Activated CD4-positive, CD25-positive, alpha-beta regulatory T cell (primary cell): ENCODE measurements around the gene MEGF11.

Experiments used
- DNase-seq, 4 experiments: peaks; one replicate each; lab custom pipeline; 2025; lab: John Stamatoyannopoulos, UW

Gene MEGF11

DNA sequence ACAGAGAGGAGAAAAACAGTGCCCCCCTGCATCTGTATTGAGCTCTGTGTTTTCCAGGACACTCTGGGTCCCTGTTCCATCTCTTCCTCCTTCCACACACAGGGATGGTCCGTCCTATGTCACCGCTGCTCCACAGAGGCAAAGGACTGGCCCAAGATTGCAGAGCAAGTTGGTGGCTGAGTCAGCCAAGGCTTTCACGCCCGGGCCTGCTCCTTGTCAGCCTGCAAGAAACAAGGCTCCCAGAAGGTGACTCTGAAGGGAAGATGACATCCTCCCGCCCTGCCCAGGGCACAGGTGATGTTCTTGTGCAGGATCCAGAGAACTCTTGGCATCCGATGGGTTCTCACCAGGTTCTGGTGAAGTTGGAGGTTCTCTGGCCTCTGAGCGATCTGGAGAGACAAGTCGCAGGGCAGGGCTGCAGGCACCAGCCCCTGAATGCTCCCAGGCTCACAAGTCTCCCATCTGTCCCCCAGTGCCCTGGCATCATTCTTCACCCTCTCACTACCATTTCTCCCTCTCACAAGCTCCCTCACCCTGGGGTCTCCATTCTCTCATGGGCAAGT is 138.6 kb downstream of the MEGF11 start:
- no peak for DNase-seq

DNA sequence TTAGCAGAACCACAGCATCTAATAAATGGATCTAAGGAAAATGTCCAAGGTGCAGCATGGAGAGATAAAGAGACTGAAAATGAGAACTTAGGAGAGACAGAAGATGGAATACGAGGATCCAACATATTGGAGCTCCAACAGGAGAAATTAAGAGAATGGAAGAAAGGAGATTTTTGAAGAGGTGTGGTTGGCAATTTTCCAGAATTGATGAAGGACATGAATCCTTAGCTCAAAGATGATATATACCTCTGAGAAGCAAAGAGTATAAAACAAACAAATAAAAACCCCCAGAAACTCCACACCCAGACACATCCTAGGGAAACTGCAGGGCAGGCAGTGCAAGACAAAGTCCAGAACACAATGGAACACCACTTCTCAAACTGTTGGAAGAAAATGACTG is 141.2 kb downstream of the MEGF11 start:
- no peak for DNase-seq

- DNase-seq: no peak
These were observed 142.2 kb downstream of the MEGF11 start for GRCh38 chr15:66111363-66111762.

DNA sequence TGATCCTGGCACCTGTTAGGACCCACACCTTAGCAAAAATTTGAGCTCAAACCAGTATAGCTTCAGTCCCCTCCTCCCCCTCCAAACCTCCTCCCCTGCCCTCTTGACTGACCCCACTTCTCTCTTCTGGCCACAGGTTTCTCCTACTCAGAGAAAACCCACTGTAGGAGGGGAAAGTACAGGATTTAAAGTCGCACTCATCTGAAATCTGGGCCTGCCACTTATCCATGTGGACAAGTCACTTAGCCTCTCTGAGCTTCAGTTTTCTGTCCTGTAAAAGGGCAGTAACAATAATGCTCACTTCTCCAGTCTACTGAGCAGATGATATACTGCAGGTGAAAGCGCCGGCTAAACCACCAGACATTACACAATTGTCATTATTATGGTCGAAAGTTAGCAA is 142.7 kb downstream of the MEGF11 start:
- DNase-seq: no peak

- DNase-seq: no peak
These were observed 143.7 kb downstream of the MEGF11 start for GRCh38 chr15:66109826-66110225.

DNA sequence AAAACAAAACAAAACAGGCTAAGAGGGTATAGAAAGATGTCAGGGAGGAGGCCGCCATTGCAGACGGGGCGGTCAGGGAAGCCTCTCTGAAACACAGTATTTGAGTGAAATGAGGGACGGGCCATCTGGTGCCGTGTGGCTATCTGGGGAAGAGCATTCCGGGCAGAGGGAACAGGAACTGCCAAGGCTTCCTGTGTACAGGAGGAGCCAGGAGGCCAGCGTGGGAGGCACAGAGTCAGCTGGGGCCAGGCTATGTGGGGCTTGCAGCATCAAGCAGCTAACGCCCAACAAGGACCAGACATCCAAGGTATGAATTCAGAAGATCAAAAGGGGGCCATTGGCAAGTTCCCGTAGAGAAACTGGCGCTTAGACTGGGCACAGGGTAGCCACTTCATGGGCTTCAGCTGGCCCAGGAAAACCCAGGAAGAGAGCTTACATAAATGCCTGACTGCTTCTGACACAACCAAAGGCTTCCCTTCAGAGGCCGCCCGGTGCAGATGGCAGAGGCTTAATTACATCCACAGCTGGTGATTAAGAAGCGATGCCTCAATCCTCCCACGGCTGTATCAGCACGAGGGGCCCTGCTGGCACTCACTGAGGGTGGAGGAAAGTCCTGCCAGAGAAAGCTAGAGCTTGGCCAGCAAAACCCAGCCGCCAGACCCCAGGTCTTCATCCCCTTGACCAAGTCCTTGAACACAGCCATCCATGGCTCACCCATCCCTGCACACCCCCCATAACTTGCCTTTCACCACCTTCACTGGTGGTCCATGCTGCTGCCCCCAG is 144.9 kb downstream of the MEGF11 start:
- no peak for DNase-seq

DNA sequence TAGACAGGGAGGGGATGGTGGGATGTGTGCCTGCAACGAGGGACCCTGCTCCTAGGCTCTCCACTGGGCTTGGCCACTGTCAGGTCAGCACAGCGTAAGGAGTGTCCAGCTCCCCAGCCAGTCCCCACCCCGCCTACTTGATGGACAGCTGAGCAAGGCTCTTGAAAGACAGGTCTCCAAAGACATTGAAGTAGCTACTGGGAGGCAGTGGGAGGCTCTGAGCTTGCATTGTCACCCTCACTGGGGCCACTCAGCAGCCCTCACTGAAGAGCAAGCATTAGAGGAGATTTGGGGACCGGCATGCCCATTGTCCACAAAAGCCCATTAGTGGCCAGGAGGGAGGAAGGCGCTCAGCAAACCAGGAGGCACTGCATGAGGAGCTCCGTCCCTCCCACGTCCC is 146.5 kb downstream of the MEGF11 start:
- no peak for DNase-seq

DNA sequence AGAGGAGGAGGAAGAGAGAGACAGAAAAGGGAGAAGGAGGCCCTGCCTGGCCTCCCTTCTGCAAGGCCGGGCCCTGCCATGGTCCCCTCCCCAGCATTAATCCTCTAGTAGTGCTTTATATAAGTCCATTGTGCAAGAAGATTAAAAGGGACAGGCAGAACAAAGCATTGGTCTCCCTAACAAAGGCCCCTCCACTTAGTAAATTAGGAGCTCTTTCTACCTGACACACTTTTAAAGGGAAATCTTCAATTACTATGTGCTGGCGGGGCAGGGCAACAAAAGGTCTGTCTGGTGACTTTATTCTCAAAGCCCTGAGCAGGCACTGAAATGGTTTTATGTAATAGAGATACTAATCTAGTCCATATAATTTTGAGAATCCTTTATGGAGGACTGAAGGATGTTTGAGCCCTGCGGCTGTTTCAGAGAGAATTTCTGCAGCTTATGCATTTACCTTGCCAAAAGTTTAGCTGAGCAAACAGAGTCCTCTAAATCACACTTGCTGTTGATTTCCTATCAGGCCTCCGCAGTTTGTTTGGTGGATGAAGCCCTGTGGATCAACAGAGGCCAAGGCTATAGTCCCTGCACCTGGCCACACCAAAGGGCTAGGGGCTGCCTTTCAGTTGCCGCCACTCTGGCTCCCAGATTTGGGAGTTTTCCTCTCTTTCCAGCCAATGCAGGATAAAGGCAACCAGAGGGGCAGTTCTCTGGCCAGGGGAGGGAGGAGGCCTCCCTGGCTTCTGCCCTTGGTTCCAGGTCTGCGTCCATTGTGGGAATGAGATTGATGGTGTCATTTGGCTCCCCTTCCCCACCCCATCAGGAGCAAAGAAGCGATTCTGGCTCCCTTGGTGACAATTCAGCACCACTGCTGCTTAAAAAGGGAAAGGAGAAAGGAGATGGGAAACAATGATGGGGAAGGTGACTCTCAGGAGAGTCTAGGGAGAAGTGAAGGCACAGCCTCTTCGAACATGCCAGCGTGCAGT is 148.0 kb downstream of the MEGF11 start:
- DNase-seq: no peak

- DNase-seq: no peak
These were observed 150.3 kb downstream of the MEGF11 start for GRCh38 chr15:66103293-66103590.

DNA sequence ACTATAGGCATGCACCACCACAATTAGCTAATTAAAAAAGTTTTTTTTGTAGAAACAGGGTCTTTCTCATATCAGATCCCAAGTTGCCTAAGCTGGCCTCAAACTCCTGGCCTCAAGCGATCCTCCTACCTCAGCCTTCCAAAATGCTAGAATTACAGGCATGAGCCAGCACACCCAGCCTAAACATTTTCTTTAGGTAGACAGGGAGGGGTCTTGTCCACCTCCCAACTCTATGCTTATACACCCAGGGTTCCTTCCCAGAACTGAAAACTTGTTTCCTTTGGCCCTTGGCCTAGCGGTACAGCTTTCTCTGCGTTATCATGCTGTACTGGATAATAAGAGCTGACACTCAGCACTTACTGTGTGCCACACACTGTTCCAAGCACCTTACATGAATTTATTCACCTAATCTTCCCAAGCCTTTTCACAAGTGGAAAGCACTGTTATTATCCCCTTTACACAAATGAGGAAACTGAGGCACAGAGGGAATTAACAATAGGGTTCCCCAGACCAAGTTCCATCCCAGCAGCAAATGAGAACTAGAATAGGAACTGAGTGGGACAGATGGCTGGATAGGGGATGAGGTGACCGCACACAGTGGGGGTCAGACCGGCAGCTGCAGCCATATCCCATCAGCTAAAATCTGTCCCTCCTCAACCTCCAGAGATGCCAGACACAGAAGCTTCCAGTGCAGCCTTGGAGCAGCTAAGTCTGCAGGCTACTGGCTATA is 150.8 kb downstream of the MEGF11 start:
- no peak for DNase-seq

- no peak for DNase-seq
These were observed 151.7 kb downstream of the MEGF11 start for GRCh38 chr15:66101715-66102395.

DNA sequence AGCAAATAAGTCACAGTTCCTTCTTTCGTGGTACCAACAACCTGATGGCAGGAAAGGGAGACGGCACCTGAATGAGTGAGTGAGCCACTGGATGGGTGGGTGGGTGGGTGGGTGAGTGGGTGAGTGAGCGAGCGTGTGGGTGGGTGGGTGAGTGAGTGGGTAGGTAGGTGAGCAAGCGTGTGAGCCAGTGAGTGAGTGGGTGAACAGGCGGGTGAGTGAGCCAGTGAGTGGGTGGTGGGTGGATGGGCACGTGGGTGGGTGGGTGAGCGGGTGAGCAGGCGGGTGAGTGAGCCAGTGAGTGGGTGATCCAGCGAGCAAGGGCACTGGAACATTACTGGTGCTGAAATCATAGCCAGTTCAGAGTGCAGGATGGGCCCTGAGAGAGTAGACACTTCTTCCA is 152.8 kb downstream of the MEGF11 start:
- DNase-seq: no peak

DNA sequence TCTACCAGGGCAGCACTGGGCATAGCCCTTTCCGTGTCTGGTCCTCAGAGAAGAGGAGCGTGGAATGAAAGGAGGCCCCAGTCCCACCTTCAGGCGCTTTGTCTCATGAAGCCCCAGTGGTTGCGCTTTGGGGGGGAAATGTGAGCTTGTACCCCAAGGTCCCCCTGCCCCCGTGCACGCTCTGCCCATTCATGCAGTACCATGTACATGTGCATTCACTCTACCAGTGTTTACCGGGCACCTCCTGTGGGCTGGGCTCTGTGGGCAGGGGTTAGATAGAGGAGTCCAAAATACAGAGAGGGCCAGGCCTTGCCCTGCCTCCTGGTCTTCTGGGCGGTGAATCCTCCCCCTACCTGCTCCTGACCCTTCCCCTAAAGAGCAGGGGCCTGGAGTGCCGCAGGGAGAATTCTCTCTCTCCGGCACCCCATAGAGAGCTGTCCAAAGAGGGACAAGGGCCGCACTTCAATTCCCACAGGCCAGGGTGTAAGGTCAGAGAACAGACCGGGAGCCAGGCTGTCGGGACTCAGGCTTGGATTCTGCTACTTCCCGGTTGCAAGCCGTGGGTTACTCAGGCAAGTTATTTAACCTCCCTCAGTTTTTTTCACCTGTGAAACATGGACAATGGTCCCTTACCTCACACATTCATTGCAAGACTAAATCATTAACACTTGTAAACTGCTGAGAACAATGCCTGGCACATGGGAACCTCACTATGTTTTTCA is 153.4 kb downstream of the MEGF11 start:
- no peak for DNase-seq

- no peak for DNase-seq
These were observed 155.6 kb downstream of the MEGF11 start for GRCh38 chr15:66098022-66098363.

- no peak for DNase-seq
These were observed 156.2 kb downstream of the MEGF11 start for GRCh38 chr15:66097151-66098021.

DNA sequence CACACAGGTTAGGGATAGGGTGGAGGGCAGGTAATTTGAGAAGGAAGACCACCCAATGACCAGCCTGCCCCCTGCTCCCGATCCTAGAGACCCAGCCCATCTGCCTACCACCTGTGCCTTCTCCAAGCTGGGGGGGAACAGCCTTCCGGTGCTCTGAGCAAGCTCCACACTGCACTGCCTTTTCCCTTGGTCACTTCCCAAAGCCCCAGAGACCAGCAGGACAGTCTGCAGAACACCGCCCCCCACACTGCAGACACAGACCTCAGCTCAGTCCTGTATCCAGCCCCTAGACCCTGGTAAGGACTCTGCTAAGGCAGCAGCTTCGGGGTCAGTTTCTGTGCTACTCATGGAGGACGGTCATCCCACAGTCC is 156.9 kb downstream of the MEGF11 start:
- DNase-seq: no peak

GRCh38 chr15:66095871-66096687 is 157.5 kb downstream of the MEGF11 start:
- DNase-seq: no peak

GRCh38 chr15:66094331-66094730 is 159.2 kb downstream of the MEGF11 start:
- DNase-seq: no peak
